ENCODE data around the gene MAML1.
A peak's percentile ranks its signal among the peaks of the same experiment; 100 is the strongest.

The MAML1 gene

GRCh38 chr5:179727106-179727505 is 5.5 kb upstream of the MAML1 start:
- no peak overlapping the region for H3K4me3 ChIP-seq (ENCODE audit: control insufficient read depth, low read depth, low read length)
- DNase-seq (ENCODE audit: low read depth), result no peak
- no peak for TF ChIP-seq CTCF (conservative IDR thresholded peaks at IDR 0.05; ENCODE audit: control insufficient read depth, insufficient read depth, low read depth, low read length)

GRCh38 chr5:179729303-179729702 is 3.3 kb upstream of the MAML1 start:
- no peak overlapping the region for H3K4me3 ChIP-seq (ENCODE audit: control insufficient read depth, low read depth, low read length)
- no peak for TF ChIP-seq CTCF (conservative IDR thresholded peaks at IDR 0.05; ENCODE audit: control insufficient read depth, insufficient read depth, low read depth, low read length)
- no peak for DNase-seq (ENCODE audit: low read depth)

GRCh38 chr5:179729727-179730126 is 2.9 kb upstream of the MAML1 start:
- no peak for TF ChIP-seq CTCF (conservative IDR thresholded peaks at IDR 0.05; ENCODE audit: control insufficient read depth, insufficient read depth, low read depth, low read length)
- H3K4me3 ChIP-seq (ENCODE audit: control insufficient read depth, low read depth, low read length), result no peak overlapping the region
- DNase-seq (ENCODE audit: low read depth), result no peak

GRCh38 chr5:179730356-179730755 is 2.3 kb upstream of the MAML1 start:
- DNase-seq (ENCODE audit: low read depth), result no peak
- no peak overlapping the region for H3K4me3 ChIP-seq (ENCODE audit: control insufficient read depth, low read depth, low read length)
- TF ChIP-seq CTCF (conservative IDR thresholded peaks at IDR 0.05; ENCODE audit: control insufficient read depth, insufficient read depth, low read depth, low read length), result no peak

GRCh38 chr5:179730852-179731251 is 1.8 kb upstream of the MAML1 start:
- H3K4me3 ChIP-seq (ENCODE audit: control insufficient read depth, low read depth, low read length), result no peak overlapping the region
- DNase-seq (ENCODE audit: low read depth), result no peak
- TF ChIP-seq CTCF (conservative IDR thresholded peaks at IDR 0.05; ENCODE audit: control insufficient read depth, insufficient read depth, low read depth, low read length), result no peak

- TF ChIP-seq CTCF (conservative IDR thresholded peaks at IDR 0.05; ENCODE audit: control insufficient read depth, insufficient read depth, low read depth, low read length), result no peak
- DNase-seq (ENCODE audit: low read depth), result peak; percentile 91
- H3K4me3 ChIP-seq (ENCODE audit: control insufficient read depth, low read depth, low read length), result peak overlapping the region; percentile 40
These were observed 721 bp upstream of the MAML1 start for GRCh38 chr5:179731791-179732411.

All from fibroblast of mammary gland (primary cell).